Right lobe of liver (tissue), 6 donors: ENCODE data around the gene WFDC1. TPM values are rescaled to one million over a fixed set of nuclear protein-coding genes. Genes with fewer than 3 reads are reported as not detected.
"Not testable (repeated sequence)": the region's sequence is repeated elsewhere in the genome, so short reads cannot be mapped to it uniquely, and the experiment has no call there.

Source experiments
- ATAC-seq, 4 donors: fragments of 200-7000 bp; cut with Tn5 transposase; one replicate each; pipeline ENCODE4 v1.9.1; 2020; ENCODE audit warnings: mild to moderate bottlenecking in 4 of 4, moderate library complexity in 4 of 4
- DNase-seq, 3 donors: peaks; one replicate each; pipeline ENCODE4 v3.0.0-alpha.2; 2020
- H3K27ac ChIP-seq, 3 donors: fragments of 200-600 bp; one replicate each; pipeline ENCODE4 v1.8.0; 2022
- H3K27me3 ChIP-seq, 2 donors: fragments of 200-600 bp; one replicate each; pipeline ENCODE4 v1.8.0; 2022
- H3K36me3 ChIP-seq, 4 donors: fragments of 200-600 bp; sonication (generic) in 1 of 4; one replicate each; pipeline versions ENCODE4 v1.5.1 to v1.8.0; 2017 to 2022; ENCODE audit warnings: control low read depth in 1 of 4
- H3K4me1 ChIP-seq, 4 donors: fragments of 200-600 bp; sonication (generic) in 1 of 4; one replicate each; pipeline versions ENCODE4 v1.5.1 to v1.8.0; 2017 to 2022; ENCODE audit warnings: control low read depth in 1 of 4
- H3K4me3 ChIP-seq, 3 donors: fragments of 200-600 bp; one replicate each; pipeline ENCODE4 v1.8.0; 2022
- H3K9me3 ChIP-seq, 4 donors: fragments of 200-600 bp; sonication (generic) in 1 of 4; one replicate each; pipeline versions ENCODE4 v1.5.1 to v1.8.0; 2017 to 2022; ENCODE audit warnings: control low read depth in 1 of 4
- POLR2A ChIP-seq: fragments of 450-650 bp; IDR thresholded peaks from one replicate; pipeline ENCODE4 v1.6.1; 2017; ENCODE audit warnings: antibody characterized with exemption, mild to moderate bottlenecking
- WGBS: methylation state at CpG from one replicate; pipeline ENCODE4 v1.1.6; 2018; ENCODE audit warnings: low coverage, low lambda C conversion rate; ENCODE audit not compliant: insufficient coverage; ENCODE audit errors: missing lambda C conversion rate; 5-methylcytosine and 5-hydroxymethylcytosine counted together
- intact Hi-C, 2 donors: fragments of 100-400 bp; cut with DNase I; formaldehyde crosslinking; loops; one replicate each; pipeline versions ENCODE4 v1.11.2 to v1.14.1; 2022
- total RNA-seq, 6 experiments: library from RNA; depleted of rRNA in 2 of 6; stranded (reverse); fragments of >200 nt in 2 of 6; fragmentation: NEBNext Ultra II Directional in 3 of 6; extraction: Animal tissue kit (Norgen Biotek cat#: 25700) in 3 of 6; gene quantifications; one replicate each; pipeline versions ENCODE4 v1.1.0 to v1.2.4, GENCODE V29; 2016 to 2023
- TF ChIP-seq, protein P1 (sequence below), 4 donors: fragments of 200-600 bp in 3 of 4; fragments of 450-650 bp in 1 of 4; IDR thresholded peaks; one replicate each; pipeline versions ENCODE4 v1.5.1 to v1.8.0; 2016 to 2022; ENCODE audit warnings: antibody characterized with exemption in 4 of 4, mild to moderate bottlenecking in 2 of 4
- donor health status: DM: no; HTN: yes; CAD: no.
- donor health status: DM: no; HTN: no; CAD: no.
- donor health status: DM: no; HTN: no; CAD: no.
- donor health status: DM: no; HTN: yes; CAD: no.
- donor health status: DM: no; HTN: yes; CAD: no.

The WFDC1 gene
- total RNA-seq, 6 experiments from 2014 or later = 0.64 to 5.0 (median 2.3) TPM

DNA sequence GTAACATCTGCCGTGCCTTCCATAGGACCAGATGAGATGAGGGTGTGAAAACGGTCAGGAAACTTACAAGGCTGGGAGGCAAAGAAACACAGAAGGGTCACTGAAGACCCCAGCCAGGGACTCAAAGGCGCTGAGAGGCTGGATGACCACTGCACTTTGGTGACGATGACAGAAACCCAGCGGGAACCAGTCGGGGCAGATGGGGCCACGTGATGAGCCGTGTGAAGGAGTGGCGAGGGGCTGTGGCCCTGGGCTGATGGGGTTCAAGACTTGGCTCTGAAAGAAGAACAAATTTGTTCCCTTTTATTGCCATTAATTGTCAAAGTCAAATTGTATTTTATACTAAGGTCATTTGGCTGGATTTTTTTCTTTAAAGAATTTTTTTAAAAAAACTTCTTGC is 45.1 kb downstream of the WFDC1 start:
- Histone ChIP-seq H3K36me3 (no peaks in the 10 kb centered on the region), H3K27me3 (no peaks in the 10 kb centered on the region), H3K4me1 (no peaks in the 10 kb centered on the region), H3K9me3 (no peaks in the 10 kb centered on the region), H3K27ac (no peak overlapping the region), H3K4me3 (no peak overlapping the region)
- ATAC-seq = no peak
- WGBS = 61% methylated on average over 8 of the region's 9 CpGs
- TF ChIP-seq, protein P1, sequence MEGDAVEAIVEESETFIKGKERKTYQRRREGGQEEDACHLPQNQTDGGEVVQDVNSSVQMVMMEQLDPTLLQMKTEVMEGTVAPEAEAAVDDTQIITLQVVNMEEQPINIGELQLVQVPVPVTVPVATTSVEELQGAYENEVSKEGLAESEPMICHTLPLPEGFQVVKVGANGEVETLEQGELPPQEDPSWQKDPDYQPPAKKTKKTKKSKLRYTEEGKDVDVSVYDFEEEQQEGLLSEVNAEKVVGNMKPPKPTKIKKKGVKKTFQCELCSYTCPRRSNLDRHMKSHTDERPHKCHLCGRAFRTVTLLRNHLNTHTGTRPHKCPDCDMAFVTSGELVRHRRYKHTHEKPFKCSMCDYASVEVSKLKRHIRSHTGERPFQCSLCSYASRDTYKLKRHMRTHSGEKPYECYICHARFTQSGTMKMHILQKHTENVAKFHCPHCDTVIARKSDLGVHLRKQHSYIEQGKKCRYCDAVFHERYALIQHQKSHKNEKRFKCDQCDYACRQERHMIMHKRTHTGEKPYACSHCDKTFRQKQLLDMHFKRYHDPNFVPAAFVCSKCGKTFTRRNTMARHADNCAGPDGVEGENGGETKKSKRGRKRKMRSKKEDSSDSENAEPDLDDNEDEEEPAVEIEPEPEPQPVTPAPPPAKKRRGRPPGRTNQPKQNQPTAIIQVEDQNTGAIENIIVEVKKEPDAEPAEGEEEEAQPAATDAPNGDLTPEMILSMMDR (IDR thresholded peaks at IDR 0.05) = no peak
- TF ChIP-seq POLR2A = no peak
- peak in 1 of 3 donors; percentile 21 for DNase-seq
- intact Hi-C loops = no loop called here

DNA sequence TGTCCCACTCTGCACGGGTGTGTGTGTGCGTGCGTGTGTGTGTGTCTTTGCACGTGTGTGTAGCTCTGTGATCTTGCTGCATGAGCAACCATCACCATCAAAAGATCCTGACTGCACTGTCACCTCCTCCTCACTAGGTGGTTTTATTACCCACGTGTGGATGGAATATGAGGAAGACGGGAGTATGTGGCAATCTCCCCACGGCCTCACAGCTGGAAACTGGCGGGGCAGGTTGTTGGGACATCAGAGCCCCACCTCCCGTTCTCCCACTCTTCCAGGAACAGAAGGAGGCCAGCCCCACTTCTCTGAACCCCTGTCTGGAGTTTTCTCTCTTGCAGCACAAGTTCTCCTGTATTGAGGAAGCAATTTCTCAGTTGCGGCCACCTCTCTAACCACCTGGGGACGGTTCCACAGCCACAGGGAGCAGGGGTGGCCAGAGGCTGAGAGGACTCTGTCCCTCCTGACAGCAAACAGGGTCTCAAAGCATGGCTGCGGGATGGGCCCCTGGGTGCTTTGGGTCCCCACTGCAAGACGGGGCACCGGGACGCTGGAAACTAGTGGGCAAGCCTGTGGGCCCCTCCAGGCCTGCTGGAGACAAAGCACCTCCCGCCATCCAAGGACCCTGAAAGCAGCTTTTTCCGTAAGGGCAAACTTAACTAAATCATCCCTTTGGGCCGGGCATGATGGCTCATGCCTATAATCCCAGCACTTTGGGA is 45.8 kb downstream of the WFDC1 start:
- ATAC-seq (no peak), DNase-seq (peak in 1 of 3 donors; percentile 31)
- H3K4me1 ChIP-seq = no peaks in the 10 kb centered on the region
- intact Hi-C loops = no loop called here
- no peaks in the 10 kb centered on the region for H3K9me3 ChIP-seq
- no peak overlapping the region for H3K4me3 ChIP-seq
- TF ChIP-seq, protein P1 (IDR thresholded peaks at IDR 0.05) = no peak
- TF ChIP-seq POLR2A = no peak
- WGBS = 40% methylated on average over 5 of the region's 18 CpGs
- H3K27me3 ChIP-seq = no peaks in the 10 kb centered on the region
- no peaks in the 10 kb centered on the region for H3K36me3 ChIP-seq
- H3K27ac ChIP-seq = no peak overlapping the region

DNA sequence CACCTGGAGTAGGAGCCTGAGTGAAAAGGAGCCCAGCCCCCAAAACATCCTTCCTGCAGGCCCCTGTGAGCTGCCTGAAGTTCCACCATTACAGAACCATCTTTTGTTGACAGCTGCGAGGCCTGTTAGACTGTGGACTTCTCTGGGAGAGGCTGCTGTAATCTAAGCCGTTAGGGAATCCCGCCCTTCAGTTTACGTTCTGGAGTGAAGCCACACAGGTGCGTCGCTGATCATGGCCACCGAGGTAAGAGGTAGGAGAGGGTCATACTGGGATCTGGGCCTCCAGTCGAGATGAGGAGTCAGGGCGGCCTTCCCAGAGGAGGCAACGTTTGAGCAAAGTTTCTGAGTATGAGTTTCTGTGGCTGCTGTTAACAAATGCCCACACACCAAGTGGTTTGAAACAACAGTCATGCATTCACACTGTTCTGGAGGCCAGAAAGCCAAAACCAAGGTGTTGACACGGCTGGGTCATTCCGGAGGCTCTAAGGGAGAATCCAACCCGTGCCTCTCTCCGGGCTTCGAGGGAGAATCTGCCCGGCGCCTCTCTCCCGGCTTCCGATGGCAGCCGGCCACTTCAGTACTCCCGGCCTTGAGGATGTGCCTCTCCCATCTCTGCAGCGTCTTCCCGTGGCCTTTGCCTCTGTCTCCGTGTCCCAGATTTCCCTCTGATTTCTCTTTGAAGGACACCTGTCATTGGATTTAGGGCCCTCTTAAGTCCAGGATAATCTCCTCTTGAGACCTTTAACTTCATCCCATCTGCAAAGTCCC is 47.0 kb downstream of the WFDC1 start:
- H3K27ac ChIP-seq = no peak overlapping the region
- no peaks in the 10 kb centered on the region for H3K27me3 ChIP-seq
- H3K9me3 ChIP-seq = no peaks in the 10 kb centered on the region
- H3K4me1 ChIP-seq = no peaks in the 10 kb centered on the region
- no peak for TF ChIP-seq POLR2A
- DNase-seq (no peak), ATAC-seq (no peak)
- intact Hi-C loops = no loop called here
- 70% methylated on average over 5 of the region's 24 CpGs for WGBS
- no peak overlapping the region for H3K4me3 ChIP-seq
- H3K36me3 ChIP-seq = no peaks in the 10 kb centered on the region

DNA sequence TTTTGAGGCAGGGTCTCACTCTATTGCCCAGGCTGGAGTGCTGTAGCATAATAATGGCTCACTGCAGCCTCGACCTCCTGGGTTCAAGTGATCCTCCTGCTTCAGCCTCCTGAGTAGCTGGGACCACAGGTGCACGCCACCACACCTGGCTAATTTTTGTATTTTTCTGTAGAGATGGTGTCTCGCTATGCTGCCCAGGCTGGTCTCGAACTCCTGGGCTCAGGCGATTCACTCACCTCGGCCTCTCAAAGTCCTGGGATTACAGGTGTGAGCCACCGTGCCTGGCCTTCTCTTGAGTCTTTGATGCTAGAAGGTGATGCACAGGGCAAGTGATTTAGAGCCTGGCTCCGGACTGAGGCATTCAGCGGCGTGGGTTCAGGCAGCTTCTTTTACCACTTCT is 49.1 kb downstream of the WFDC1 start:
- ATAC-seq, intact Hi-C loops, H3K27ac ChIP-seq, H3K4me1 ChIP-seq, DNase-seq, H3K27me3 ChIP-seq, H3K36me3 ChIP-seq, H3K4me3 ChIP-seq, H3K9me3 ChIP-seq: not testable (repeated sequence)
- 79% methylated on average over 10 of the region's 10 CpGs for WGBS

DNA sequence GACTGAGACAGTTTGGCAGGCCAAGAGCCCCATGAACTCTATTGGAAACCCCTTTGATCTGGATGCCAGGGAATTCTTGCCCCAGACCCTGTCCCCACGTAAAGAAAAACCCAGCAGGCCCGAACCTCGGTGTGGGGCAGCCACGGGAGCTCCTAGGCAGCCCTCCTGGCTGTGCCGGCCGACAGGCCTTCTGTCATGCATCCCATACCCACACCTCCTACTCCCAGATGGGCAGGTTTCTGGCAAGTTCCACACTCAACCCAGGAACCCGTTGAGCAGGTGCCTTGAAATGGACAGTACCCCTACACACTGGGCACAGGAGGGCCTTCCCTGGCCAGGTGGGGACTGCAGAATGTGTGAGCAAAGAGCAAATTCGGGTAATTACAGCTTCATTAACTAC is 50.1 kb downstream of the WFDC1 start:
- intact Hi-C loops = no loop called here
- WGBS = 63% methylated on average over 3 of the region's 8 CpGs

More for the DNA sequence above, 50.1 kb downstream of the WFDC1 start:
- H3K4me3 ChIP-seq = no peak overlapping the region
- H3K27ac ChIP-seq = no peak overlapping the region
- DNase-seq (no peak), ATAC-seq (no peak)
- H3K36me3 ChIP-seq = no peaks in the 10 kb centered on the region
- no peaks in the 10 kb centered on the region for H3K4me1 ChIP-seq
- no peaks in the 10 kb centered on the region for H3K9me3 ChIP-seq
- no peak for TF ChIP-seq POLR2A
- TF ChIP-seq, protein P1 (IDR thresholded peaks at IDR 0.05) = no peak
- H3K27me3 ChIP-seq = no peaks in the 10 kb centered on the region
